Umbilical cord (tissue), 2 donors: Measurements from ENCODE around the gene PTPRT. TPM values are rescaled to one million over a fixed set of nuclear protein-coding genes. Genes with fewer than 3 reads are reported as not detected.

ENCODE experiments used
- DNase-seq: peaks from one replicate; pipeline ENCODE4 v3.0.0-alpha.2; 2015; ENCODE audit warnings: low spot score
- total RNA-seq: library from RNA; depleted of rRNA; stranded (reverse); fragments of >200 nt; gene quantifications from one replicate; pipeline ENCODE4 v1.2.3, GENCODE V29; 2014; ENCODE audit warnings: low replicate concordance; ENCODE audit not compliant: insufficient read depth

The PTPRT gene
- total RNA-seq, 1 donor from 2014 or later = 17.8 TPM

DNA sequence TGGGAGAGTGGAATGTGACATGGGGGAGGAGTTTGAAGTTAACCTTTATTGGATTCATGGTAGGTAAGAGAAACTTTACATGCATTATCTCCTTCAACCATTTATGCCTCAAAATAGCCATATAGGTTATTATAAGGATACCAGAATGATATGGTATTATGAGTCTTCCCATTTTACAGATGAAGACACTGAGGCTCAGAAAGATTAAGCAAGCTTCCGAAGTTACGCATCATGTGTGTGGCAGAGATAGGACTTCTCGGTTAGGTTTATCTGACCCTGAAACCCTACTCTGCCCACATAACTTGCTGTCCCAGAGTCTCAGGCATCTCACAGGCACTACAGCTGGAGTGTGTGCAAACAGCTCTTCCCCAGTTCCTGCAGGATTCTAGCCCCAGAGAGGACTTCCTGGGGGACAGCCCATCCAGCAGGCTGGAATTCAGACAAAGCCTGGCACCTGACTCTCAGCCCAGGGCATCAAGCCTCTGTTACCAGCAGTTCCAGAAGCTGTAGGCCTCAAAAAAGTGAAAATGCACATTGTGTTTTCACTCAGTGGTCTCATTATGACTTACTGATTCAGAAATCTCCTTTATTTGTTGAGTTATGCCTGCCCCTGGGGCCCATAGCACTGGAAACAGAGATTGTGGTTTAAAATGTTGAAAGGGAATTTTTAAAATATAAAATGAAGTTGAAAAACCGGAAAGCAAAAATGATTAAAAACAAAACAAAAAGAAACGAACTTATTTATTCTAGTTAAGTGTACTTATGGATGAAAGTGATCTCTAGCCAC is 1058.7 kb downstream of the PTPRT start:
- DNase-seq = no peak

DNA sequence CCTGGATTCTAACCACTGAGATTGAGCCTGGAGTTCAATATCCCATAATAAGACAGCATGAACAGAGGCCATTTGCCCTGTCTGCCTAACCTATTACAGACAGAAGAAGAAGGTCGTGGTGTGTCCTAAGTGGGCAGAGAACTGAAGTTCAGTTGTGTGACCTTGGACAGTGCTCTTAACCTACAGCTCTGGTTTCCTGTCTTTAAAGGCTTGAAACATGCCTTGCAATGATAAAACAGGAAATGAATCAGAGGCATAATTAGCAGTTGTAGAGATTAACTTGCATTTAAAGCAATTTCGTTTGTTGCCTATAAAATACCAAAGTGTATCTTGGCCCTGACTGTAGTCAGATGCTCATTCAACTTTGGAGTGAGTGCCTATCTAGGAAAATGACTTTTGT is 1064.3 kb downstream of the PTPRT start:
- DNase-seq = no peak

DNA sequence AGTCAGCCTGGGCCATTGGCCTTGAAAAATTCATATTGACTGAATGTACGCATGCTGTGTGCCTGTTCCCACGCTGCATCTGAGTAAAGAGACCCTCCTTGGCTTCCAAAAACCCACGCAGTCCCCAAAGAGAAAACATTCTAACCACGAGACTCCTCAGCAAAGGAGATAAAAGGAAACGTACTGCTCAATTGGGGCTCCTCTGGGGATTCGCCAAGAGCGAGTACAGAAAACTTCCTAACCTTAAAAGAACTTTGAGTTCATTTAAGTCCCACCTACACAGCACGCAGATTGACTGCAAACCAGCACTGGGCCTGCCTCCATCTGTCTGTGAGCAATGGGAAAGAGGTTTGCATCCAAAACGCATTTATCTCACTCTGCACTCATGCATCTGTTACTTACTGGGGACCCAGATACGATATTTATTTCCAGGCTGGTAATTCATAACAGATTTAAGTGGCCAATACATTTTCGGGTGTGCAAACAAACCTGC is 1065.7 kb downstream of the PTPRT start:
- no peak for DNase-seq

DNA sequence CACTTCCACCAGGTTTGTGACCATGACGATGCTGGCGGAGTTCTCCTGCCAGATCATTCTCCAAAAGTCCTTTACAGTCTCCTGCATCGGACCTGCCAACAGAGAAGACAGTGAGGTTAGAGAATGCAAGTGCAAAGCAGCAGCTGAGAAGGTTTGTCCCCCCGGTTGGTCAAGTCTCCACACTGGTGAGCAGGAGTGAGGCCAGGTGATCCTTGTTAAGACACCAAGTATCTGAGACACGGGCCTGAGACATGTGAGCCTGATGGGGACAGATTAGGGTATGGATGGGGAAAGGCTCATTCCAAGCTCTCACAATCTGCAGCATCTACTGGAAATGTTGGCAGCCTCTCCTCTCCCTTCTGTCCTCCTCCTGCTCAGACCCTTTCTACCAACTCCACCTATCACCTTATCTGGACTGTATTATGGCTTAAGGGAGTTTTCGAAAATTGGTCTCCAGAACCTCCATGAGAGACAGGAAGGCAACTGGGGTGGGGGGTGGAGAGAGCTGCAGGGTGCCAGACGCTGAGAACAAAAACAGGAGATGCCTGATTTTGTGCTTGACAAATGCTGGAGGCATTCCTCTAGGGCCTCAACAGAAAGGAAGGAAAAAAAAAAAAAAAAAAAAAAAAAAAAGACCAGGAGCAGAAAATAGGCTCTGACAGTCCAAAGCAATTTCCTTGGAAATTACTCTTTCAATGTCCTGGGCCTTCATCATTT is 1071.1 kb downstream of the PTPRT start:
- DNase-seq = no peak

DNA sequence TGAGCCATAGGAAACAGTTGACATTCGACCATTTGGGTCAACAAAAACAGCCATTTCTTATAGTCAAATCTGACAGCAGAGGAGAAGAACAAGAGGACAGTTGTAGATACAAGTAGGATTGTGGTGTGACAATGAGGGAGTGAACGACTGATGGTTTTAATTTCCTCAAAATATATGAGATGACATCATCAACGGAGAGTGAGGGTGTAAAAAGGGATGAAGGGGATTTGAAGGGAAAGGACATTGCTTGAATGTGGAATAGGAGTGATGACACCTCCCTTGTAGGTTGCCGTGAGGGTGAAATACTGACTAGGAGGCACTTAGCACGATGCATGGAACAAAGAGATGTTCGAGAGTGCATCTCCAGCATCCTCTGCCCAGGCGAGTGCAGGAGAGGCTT is 1071.7 kb downstream of the PTPRT start:
- no peak for DNase-seq

DNA sequence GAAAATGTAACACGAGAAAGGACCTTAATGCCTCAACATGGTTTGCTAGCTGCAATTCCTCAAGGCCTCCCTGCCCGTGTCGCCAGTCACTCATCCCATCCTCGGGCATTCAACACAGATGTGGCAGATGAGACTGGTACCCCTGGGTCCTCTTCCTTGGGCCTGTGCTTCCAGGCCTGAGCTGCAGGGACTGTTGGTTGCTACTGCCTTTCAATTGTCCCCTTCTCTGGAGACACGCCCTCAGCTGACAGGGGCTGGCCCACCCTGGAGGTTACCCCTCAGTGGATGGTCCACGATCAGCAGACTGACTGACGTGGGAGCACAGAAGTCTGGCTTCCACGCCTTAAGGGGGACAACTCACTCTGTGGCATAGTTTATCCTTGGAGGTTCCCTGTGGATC is 1076.5 kb downstream of the PTPRT start:
- no peak for DNase-seq

DNA sequence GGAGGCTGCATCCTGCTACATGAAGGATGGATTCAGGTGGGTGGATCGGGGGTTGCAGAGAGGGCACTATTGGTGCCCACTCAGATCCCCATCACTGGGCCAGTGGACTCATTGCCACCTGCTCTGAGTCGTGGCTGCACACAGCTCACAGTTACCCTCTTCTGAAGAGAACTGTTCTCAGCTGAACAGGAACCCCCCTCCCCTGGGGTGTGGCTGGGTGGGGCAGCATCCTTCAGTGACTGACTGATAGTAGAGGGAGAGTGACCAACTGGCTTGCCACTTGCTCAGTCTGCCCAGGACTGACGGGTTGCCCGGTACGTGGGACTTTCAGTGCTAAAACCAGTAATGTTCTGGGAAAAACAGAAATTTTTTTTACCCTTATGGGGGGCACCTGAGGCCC is 1077.5 kb downstream of the PTPRT start:
- DNase-seq = no peak

DNA sequence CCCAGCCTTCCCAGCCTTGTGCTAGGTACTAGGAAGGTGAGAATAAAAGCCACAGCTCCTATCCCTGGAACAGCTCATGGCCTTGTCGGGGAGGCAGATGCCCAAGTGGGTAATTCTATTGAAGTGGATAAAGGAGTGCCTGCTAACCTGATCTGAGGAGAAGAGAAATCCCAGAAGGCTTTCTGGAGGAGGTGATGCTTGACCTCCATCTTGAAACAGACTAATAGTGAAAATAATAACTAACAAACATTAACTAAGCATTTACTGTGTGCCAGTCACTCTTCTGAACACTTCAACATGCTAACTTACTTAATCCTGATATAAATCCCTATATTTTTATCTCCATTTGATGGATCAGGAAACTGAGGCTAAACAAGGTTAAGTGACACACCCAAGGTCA is 1078.4 kb downstream of the PTPRT start:
- DNase-seq = no peak

DNA sequence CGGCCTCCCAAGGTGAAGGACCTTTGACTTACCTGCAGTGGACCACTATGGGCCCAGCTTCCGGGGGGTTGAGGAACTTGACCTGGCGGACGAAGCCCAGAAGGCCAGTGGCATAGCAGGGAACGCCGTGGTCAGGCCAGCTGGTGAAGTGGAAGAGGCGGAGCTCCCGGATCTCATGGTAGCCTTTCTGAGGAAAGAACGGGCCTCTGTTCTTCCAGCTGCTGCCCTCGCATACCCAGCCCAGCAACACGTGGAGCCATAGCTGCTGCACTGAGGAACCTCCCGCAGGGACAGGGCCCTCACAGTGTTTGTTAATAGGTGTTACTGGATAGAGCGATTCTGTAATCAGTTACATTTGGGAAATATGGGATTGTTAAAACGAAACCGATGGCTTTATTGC is 1079.4 kb downstream of the PTPRT start:
- DNase-seq = no peak

DNA sequence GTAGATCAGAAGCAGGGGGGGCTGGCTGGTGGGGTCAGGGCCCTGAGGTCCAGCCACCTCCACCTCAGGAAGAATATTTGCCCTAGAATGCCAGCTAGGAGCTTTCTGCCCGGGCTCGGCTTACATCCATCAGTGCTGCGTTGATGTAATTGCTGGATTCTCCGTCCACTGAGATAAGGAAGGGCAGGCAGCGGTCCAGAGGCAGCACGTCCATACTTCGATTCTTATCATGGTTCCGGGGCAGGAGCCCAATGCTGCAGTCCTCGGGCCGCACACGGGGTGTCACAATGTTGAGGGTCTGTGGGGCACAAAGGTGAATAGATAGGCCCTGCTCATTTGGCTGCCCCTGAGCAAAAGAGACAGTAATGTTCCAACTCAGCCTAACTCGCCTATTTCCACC is 1087.7 kb downstream of the PTPRT start:
- DNase-seq = no peak

- peak; percentile 87 for DNase-seq
Observed at GRCh38 chr20:42100137-42100704, 1089.5 kb downstream of the PTPRT start.

DNA sequence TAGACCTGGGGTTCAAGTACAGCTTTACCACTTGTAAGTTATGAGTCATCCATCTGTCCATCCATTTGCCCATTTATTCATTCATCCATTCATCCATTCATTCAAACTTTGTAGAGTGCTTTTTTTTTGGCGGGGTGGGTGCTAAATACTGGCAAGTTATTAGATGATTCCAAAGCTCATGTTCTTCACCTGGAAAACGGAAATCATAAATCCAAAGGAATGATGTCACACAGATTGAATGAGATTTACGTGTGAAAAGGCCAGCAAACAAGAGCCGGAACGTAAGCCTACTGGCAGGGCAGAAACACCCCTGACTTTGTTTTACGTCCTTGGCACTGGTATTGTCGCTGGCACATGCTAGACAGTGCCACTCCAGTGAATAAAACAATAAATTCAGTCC is 1090.6 kb downstream of the PTPRT start:
- DNase-seq = no peak

DNA sequence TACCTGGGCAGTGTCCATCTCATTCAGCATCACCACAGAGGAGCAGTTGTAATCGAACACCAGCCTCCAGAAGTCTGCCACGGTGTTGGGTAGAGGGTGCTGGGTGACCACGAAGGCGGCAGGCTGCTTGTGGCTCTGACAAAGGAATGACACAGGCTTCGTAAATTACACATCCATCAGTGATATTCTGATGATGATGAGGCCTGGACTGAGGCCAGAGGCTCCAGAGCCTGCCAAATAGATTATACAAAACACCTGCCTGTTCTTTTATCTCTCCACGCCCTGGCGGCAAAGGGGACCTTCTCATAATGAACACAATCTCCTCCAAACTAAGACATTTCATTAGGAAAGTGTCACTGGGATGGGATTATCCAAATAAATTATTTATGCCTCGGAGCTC is 1091.3 kb downstream of the PTPRT start:
- DNase-seq = no peak

GRCh38 chr20:42097741-42098140 is 1092.0 kb downstream of the PTPRT start:
- no peak for DNase-seq

GRCh38 chr20:42095221-42095620 is 1094.5 kb downstream of the PTPRT start:
- no peak for DNase-seq

- no peak for DNase-seq
Observed at GRCh38 chr20:42093542-42094440, 1095.9 kb downstream of the PTPRT start.

DNA sequence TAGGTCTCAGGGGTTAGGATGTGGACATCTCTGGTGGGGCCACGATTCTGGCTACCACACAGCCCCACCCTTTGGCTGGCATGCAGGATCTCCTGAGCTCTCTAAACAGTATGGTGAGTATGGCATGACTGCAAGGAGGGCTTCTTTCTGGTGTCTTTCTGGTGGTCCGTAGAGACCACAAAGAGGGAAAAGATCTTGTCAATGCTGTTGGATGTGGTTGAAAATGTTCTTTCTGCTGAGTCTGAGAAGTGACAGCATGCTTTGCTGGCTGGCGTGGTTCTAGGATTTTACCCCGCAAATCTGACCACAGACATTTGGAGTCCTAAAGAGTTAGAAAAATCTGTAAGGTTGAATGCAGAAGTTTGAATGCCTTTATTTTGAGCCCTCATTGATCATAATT is 1096.7 kb downstream of the PTPRT start:
- DNase-seq = no peak

- DNase-seq = no peak
Observed at GRCh38 chr20:42085366-42085765, 1104.3 kb downstream of the PTPRT start.

- DNase-seq = no peak
Observed at GRCh38 chr20:42083280-42083679, 1106.4 kb downstream of the PTPRT start.

DNA sequence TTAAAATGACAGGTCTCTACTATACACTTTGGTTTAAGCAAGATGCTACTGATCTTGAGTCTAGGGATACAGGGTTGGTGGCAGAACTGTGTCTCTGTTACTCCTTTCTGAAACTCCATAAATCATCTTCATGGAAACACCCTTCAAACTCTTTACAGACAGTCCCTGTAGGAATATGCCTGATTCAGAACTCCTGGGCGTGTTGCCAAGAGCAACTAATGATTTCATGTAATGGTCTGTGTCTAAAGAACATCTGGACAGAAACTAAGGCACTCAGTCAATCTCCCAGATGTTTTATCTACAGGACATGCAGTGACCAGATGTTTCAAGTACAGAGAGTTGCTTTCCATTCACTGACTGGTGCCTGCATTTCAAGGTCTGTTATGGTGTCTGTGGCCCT is 1107.1 kb downstream of the PTPRT start:
- peak; percentile 90 for DNase-seq

DNA sequence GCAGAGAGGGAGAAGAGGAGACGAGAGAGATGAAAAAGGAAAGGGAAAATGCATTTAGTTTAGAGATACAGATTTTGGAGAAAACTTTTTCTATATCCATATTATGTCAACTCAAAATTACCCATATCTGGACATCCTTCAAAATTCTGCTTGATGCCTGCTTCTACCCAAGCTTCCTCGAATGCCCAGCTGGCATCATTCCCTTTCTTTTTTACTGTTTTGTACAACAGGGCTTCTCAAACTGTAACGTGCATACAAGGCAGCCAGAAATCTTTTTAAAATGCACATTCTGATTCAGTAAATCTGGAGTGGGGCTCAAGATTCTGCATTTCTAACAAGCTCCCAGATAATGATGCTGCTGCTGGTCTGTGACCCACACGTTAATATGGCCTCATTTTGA is 1108.8 kb downstream of the PTPRT start:
- no peak for DNase-seq

DNA sequence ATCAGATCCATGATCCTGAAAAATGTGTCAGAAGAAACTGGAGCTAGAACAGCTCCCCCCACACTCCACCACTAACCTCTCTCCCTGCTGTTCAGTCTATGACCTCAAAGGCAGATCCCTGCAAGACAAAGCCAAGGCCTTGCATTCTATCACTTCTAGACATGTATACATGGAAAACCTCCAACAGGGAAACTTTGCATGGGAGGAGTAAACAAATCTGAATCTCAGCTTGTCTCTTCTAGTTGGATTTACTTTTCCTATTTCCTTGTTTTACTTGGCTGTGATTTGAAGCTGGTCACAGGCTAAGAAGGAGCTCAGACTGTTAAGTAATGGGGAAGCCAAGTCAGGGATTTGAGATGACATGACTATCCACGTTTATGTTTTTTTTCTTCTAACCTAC is 1114.8 kb downstream of the PTPRT start:
- DNase-seq = peak; percentile 13
